H9 (cell line): ENCODE results near the gene C5orf46. TPM values are rescaled to one million over a fixed set of nuclear protein-coding genes. Genes with fewer than 3 reads are reported as not detected.

ENCODE experiments used
- DNase-seq: peaks from one replicate; pipeline ENCODE4 v3.0.0-alpha.2; 2017
- H2AFZ ChIP-seq: one replicate; pipeline ENCODE4 v1.6.1; 2013; ENCODE audit warnings: mild to moderate bottlenecking, low read length, control low read depth, moderate library complexity
- H2AK5ac ChIP-seq: 2 replicates; pipeline ENCODE4 v1.6.1; 2013; ENCODE audit warnings: low read length, control low read depth, mixed read lengths; ENCODE audit not compliant: insufficient read length
- H2BK120ac ChIP-seq: one replicate; pipeline ENCODE4 v1.6.1; 2013; ENCODE audit warnings: low read depth, mild to moderate bottlenecking, low read length, control low read depth, inconsistent platforms; ENCODE audit not compliant: poor library complexity, severe bottlenecking
- H2BK12ac ChIP-seq: 2 replicates; pipeline ENCODE4 v1.6.1; 2013; ENCODE audit warnings: low read length, control low read depth, mixed read lengths, low read depth; ENCODE audit not compliant: insufficient read length
- H2BK15ac ChIP-seq: 2 replicates; pipeline ENCODE4 v1.6.1; 2013; ENCODE audit warnings: low read depth, low read length, control low read depth
- H2BK20ac ChIP-seq: one replicate; pipeline ENCODE4 v1.6.1; 2013; ENCODE audit warnings: low read depth, mild to moderate bottlenecking, low read length, control low read depth, inconsistent platforms; ENCODE audit not compliant: poor library complexity, severe bottlenecking
- H2BK5ac ChIP-seq: 2 replicates; pipeline ENCODE4 v1.6.1; 2013; ENCODE audit warnings: low read length, control low read depth, mixed read lengths; ENCODE audit not compliant: insufficient read length
- H3K14ac ChIP-seq: 2 replicates; pipeline ENCODE4 v1.6.1; 2013; ENCODE audit warnings: low read length, control low read depth; ENCODE audit not compliant: insufficient read depth
- H3K18ac ChIP-seq: 2 replicates; pipeline ENCODE4 v1.6.1; 2013; ENCODE audit warnings: low read depth, mild to moderate bottlenecking, mixed read lengths, low read length, control low read depth; ENCODE audit not compliant: insufficient read length
- H3K23ac ChIP-seq: 2 replicates; pipeline ENCODE4 v1.6.1; 2013; ENCODE audit warnings: low read length, control low read depth, mixed read lengths, low read depth; ENCODE audit not compliant: insufficient read length
- H3K23me2 ChIP-seq: 2 replicates; pipeline ENCODE4 v1.6.1; 2013; ENCODE audit warnings: low read depth, mild to moderate bottlenecking, mixed read lengths, low read length, control low read depth; ENCODE audit not compliant: insufficient read length, poor library complexity, severe bottlenecking
- H3K27ac ChIP-seq: 2 replicates; pipeline ENCODE4 v1.5.1; 2013; ENCODE audit warnings: low read length, control low read depth, mixed read lengths, low read depth; ENCODE audit not compliant: insufficient read length
- H3K27me3 ChIP-seq: 2 replicates; pipeline ENCODE4 v1.6.1; 2013; ENCODE audit warnings: low read length, control low read depth, inconsistent platforms; ENCODE audit not compliant: insufficient read depth
- H3K4ac ChIP-seq: 2 replicates; pipeline ENCODE4 v1.6.1; 2013; ENCODE audit warnings: low read depth, mild to moderate bottlenecking, control low read depth, inconsistent platforms, low read length, moderate library complexity
- H3K4me1 ChIP-seq: 2 replicates; pipeline ENCODE4 v1.6.1; 2013; ENCODE audit warnings: low read length, control low read depth, inconsistent platforms; ENCODE audit not compliant: insufficient read depth
- H3K4me2 ChIP-seq: 2 replicates; pipeline ENCODE4 v1.6.1; 2013; ENCODE audit warnings: low read length, control low read depth, mixed read lengths; ENCODE audit not compliant: insufficient read length, insufficient read depth
- H3K56ac ChIP-seq: 2 replicates; pipeline ENCODE4 v1.6.1; 2013; ENCODE audit warnings: low read depth, mild to moderate bottlenecking, mixed read lengths, low read length, control low read depth; ENCODE audit not compliant: insufficient read length
- H3K79me1 ChIP-seq: 2 replicates; pipeline ENCODE4 v1.6.1; 2013; ENCODE audit warnings: low read depth, mild to moderate bottlenecking, moderate library complexity, low read length, control low read depth, inconsistent platforms; ENCODE audit not compliant: insufficient read depth, poor library complexity, severe bottlenecking
- H3K79me2 ChIP-seq: 2 replicates; pipeline ENCODE4 v1.6.1; 2013; ENCODE audit warnings: low read length, control low read depth, inconsistent platforms; ENCODE audit not compliant: insufficient read depth
- H3K9ac ChIP-seq: 2 replicates; pipeline ENCODE4 v1.6.1; 2013; ENCODE audit warnings: low read length, control low read depth, mixed read lengths; ENCODE audit not compliant: insufficient read length; ENCODE audit errors: extremely low read depth
- H3K9me3 ChIP-seq: one replicate; pipeline ENCODE4 v1.6.1; 2013; ENCODE audit warnings: low read depth, low read length, inconsistent platforms; ENCODE audit not compliant: control insufficient read depth
- H3T11ph ChIP-seq: one replicate; pipeline ENCODE4 v1.6.1; 2013; ENCODE audit warnings: mild to moderate bottlenecking, low read length, control low read depth, inconsistent platforms
- H4K20me1 ChIP-seq: one replicate; pipeline ENCODE4 v1.6.1; 2013; ENCODE audit not compliant: control insufficient read depth, insufficient read length, insufficient read depth
- H4K5ac ChIP-seq: 2 replicates; pipeline ENCODE4 v1.6.1; 2013; ENCODE audit warnings: low read depth, mild to moderate bottlenecking, mixed read lengths, low read length, control low read depth; ENCODE audit not compliant: insufficient read length
- H4K8ac ChIP-seq: replicated peaks from 2 replicates; pipeline ENCODE4 v1.6.1; 2013; ENCODE audit warnings: low read length, control low read depth, mixed read lengths, low read depth; ENCODE audit not compliant: insufficient read length
- H4K91ac ChIP-seq: 2 replicates; pipeline ENCODE4 v1.6.1; 2013; ENCODE audit warnings: low read depth, mild to moderate bottlenecking, moderate library complexity, mixed read lengths, low read length, control low read depth; ENCODE audit not compliant: insufficient read length
- H3K27ac Mint-ChIP-seq, 3 experiments: 2 replicates in 2 of 3; 3 replicates in 1 of 3; pipeline ENCODE4 v1.8.0; 2020 to 2021; ENCODE audit warnings: mixed read lengths in 3 of 3, mild to moderate bottlenecking in 1 of 3, moderate library complexity in 1 of 3
- H3K27me3 Mint-ChIP-seq: 2 replicates; pipeline ENCODE4 v1.8.0; 2021; ENCODE audit warnings: low read depth, mild to moderate bottlenecking, moderate library complexity, mixed read lengths
- H3K36me3 Mint-ChIP-seq, 3 experiments: 2 replicates in 2 of 3; 3 replicates in 1 of 3; pipeline ENCODE4 v1.8.0; 2020 to 2021; ENCODE audit warnings: low read depth in 3 of 3, mixed read lengths in 3 of 3; ENCODE audit not compliant: insufficient read depth in 1 of 3
- H3K4me1 Mint-ChIP-seq, 2 experiments: 2 replicates each; pipeline ENCODE4 v1.8.0; 2020; ENCODE audit warnings: mixed read lengths in 2 of 2
- H3K4me3 Mint-ChIP-seq, 2 experiments: 2 replicates in 1 of 2; 3 replicates in 1 of 2; pipeline ENCODE4 v1.8.0; 2020 to 2021; ENCODE audit warnings: mild to moderate bottlenecking in 2 of 2, mixed read lengths in 2 of 2, moderate library complexity in 1 of 2
- H3K9me3 Mint-ChIP-seq, 2 experiments: 2 replicates in 1 of 2; 3 replicates in 1 of 2; pipeline ENCODE4 v1.8.0; 2020; ENCODE audit warnings: mild to moderate bottlenecking in 2 of 2, mixed read lengths in 2 of 2, moderate library complexity in 1 of 2
- WGBS: extraction: QIAGEN DNeasy Blood & Tissue Kit; methylation state at CpG from one replicate; pipeline ENCODE4 v1.1.7; 2013; ENCODE audit warnings: missing lambda C conversion rate, low lambda C conversion rate, mixed read lengths; ENCODE audit not compliant: insufficient read length; ENCODE audit errors: extremely low coverage; 5-methylcytosine and 5-hydroxymethylcytosine counted together
- total RNA-seq: library from RNA; stranded (reverse); gene quantifications from 2 replicates; pipeline ENCODE4 v1.2.1, GENCODE V29; 2021
- TF ChIP-seq, protein P1 (sequence below): fragments of 200-600 bp; sonication (generic); conservative IDR thresholded peaks from 3 replicates; pipeline ENCODE4 v1.8.0; 2021; ENCODE audit warnings: antibody characterized with exemption, mild to moderate bottlenecking

Gene C5orf46
- total RNA-seq, 1 experiment from 2014 or later, result not detected

GRCh38 chr5:147876626-147877025 is 29.7 kb downstream of the C5orf46 start:
- Histone ChIP-seq H2AK5ac (no peak overlapping the region), H3K27me3 (no peaks in the 10 kb centered on the region), H3K27ac (no peak overlapping the region), H3K79me1 (peaks cover 3% of the 10 kb centered on the region), H3K4ac (no peak overlapping the region), H3K23ac (no peak overlapping the region), H2BK5ac (no peak overlapping the region), H2BK120ac (no peak overlapping the region), H3K14ac (no peak overlapping the region), H4K8ac (no peak overlapping the region), H3K18ac (no peak overlapping the region), H3K23me2 (no peaks in the 10 kb centered on the region), H3K4me1 (peaks cover 15% of the 10 kb centered on the region), H4K91ac (no peak overlapping the region), H3K79me2 (peaks cover 14% of the 10 kb centered on the region; the same call in 1 of the 2 replicates), H3K56ac (no peak overlapping the region), H3T11ph (no peak overlapping the region), H4K20me1 (no peaks in the 10 kb centered on the region), H2BK20ac (no peak overlapping the region), H3K4me2 (no peak overlapping the region), H3K9ac (no peak overlapping the region), H2BK12ac (no peak overlapping the region), H3K9me3 (no peaks in the 10 kb centered on the region), H4K5ac (no peak overlapping the region), H2BK15ac (no peak overlapping the region), H2AFZ (no peak overlapping the region)
- peaks cover 5% of the 10 kb centered on the region; the same call in 1 of the 2 replicates for H3K27me3 Mint-ChIP-seq
- H3K4me1 Mint-ChIP-seq, result peaks cover 41 to 55% of the 10 kb centered on the region in 2 experiments
- H3K9me3 Mint-ChIP-seq, result peaks cover 0 to 4% of the 10 kb centered on the region in 2 experiments; a peak in 2 of 5 replicates
- no CpG with 5 or more reads among the region's 2 CpGs for WGBS
- no peak overlapping the region for H3K4me3 Mint-ChIP-seq
- peak overlapping the region in 1 of 3 experiments; percentile 56; a peak in 1 of 7 replicates for H3K27ac Mint-ChIP-seq
- peaks cover 4 to 56% (median 11%) of the 10 kb centered on the region in 3 experiments for H3K36me3 Mint-ChIP-seq
- TF ChIP-seq, protein P1, sequence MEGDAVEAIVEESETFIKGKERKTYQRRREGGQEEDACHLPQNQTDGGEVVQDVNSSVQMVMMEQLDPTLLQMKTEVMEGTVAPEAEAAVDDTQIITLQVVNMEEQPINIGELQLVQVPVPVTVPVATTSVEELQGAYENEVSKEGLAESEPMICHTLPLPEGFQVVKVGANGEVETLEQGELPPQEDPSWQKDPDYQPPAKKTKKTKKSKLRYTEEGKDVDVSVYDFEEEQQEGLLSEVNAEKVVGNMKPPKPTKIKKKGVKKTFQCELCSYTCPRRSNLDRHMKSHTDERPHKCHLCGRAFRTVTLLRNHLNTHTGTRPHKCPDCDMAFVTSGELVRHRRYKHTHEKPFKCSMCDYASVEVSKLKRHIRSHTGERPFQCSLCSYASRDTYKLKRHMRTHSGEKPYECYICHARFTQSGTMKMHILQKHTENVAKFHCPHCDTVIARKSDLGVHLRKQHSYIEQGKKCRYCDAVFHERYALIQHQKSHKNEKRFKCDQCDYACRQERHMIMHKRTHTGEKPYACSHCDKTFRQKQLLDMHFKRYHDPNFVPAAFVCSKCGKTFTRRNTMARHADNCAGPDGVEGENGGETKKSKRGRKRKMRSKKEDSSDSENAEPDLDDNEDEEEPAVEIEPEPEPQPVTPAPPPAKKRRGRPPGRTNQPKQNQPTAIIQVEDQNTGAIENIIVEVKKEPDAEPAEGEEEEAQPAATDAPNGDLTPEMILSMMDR, result no peak
- DNase-seq, result no peak
